Measurements from ENCODE around the gene RBM11.

Gene RBM11

GRCh38 chr21:14271641-14272040, 55.7 kb downstream of the RBM11 start:
- DNase-seq = no peak

DNA sequence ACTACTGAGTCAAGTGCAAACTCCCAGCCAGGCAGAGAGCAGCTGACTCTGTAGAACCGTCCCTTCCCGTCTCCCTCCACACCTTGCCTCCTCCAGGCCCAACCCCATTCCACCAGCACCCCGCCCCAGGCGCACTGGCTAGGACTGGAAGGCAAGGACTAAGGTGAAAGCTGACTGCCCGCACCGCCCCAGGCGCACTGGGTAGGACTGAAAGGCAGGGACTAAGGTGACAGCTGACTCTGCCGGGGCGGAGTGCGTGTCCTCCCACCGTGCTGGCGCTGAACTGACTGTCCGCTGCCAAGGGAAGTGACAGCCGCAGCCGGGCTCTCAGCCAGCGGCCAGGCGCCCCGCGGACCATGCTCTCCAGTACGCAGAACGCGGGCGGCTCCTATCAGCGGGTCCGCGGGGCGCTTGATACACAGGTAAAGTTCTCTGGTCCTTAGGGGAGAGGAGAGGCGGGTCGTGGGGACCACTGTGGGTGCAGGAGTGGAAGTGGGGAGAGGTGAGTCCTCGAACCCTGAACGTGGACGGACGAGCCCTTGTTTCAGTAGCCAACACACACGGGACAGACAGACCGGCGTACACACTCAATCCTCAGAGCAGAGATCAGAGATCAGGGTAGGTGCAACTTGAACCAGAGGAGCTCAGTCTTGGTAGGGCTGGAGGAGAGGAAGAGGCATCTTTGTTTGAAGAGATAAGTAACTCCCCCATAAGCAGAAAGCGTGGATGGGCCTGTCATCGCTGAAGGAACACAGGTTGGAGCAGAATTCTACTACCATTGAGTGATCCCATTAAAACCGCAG, 58.0 kb downstream of the RBM11 start:
- DNase-seq = no peak

DNA sequence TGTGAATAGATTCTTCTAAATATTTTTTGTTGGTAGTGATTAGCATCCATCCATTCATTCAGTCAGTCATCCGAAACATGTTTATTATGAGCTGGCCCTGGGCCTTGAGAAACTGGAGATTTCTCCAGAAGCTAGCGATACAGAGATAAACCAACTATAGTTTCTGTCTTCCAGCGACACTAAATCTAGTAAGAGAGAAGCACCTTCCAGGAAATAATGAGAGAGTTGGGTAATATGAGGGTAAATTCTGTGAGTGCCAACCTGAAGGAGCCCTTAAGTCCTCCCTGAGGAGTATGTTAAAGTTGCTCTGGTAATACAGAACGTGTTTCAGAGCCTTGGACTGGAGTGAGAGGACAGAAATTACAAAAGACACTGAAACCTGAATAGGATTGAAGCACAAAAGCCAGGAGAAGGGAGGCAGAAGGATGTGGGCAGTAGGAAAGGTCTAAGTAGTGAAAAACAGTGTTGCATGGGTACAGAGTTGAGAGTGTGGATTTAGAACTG, 59.8 kb downstream of the RBM11 start:
- DNase-seq = no peak
